GM12878 (cell line): ENCODE results near the gene C3orf20. TPM values are rescaled to one million over a fixed set of nuclear protein-coding genes. Genes with fewer than 3 reads are reported as not detected.

ENCODE experiments used
- ATAC-seq: fragments of 200-7000 bp; cut with Tn5 transposase; 3 replicates; pipeline ENCODE4 v1.9.1; 2020; ENCODE audit warnings: mild to moderate bottlenecking, moderate library complexity
- BruUV-seq: library from RNA; stranded (reverse); fragments of 400-500 nt; replicated peaks from 2 replicates; lab custom pipeline; 2021; lab: Mats Ljungman, UMichigan
- CTCF ChIA-PET: fragments of 300-600 bp; sonication (Branson Sonifier 250); formaldehyde crosslinking; extraction: SDS; loops from one replicate; lab custom pipeline; 2021; ENCODE audit warnings: inconsistent platforms; lab: Yijun Ruan, JAX
- POLR2A ChIA-PET: fragments of 350-600 bp; formaldehyde crosslinking; extraction: SDS; loops from one replicate; lab custom pipeline; 2021; ENCODE audit warnings: inconsistent platforms; lab: Charles Lee
- RAD21 ChIA-PET: fragments of 300-600 bp; sonication (Branson Sonifier 250); formaldehyde crosslinking; loops from one replicate; lab custom pipeline; 2023; ENCODE audit warnings: antibody characterized with exemption; ENCODE audit not compliant: unreplicated experiment; lab: Charles Lee
- SMC1A ChIA-PET: fragments of 300-600 bp; sonication (Branson Sonifier 250); formaldehyde crosslinking; loops from one replicate; lab custom pipeline; 2023; ENCODE audit not compliant: unreplicated experiment, uncharacterized antibody; lab: Charles Lee
- DNase-seq: peaks from one replicate; pipeline ENCODE4 v3.0.0-alpha.2; 2011; ENCODE audit warnings: low read depth, low spot score
- FAIRE-seq: peaks from 3 replicates; lab custom pipeline; 2011; peaks lifted over from hg19 to GRCh38; lab: Jason Lieb, UNC
- H2AFZ ChIP-seq: 2 replicates; pipeline ENCODE4 v1.6.0; 2011; ENCODE audit warnings: low read depth, low read length, control low read depth; ENCODE audit not compliant: control insufficient read depth
- H3K27ac ChIP-seq: 2 replicates; pipeline ENCODE4 v1.5.1; 2011; ENCODE audit warnings: control low read depth; ENCODE audit not compliant: control insufficient read depth, insufficient read depth
- H3K27me3 ChIP-seq, 2 experiments: replicated peaks in 1 of 2; 2 replicates each; pipeline versions ENCODE4 v1.6.0 to v1.6.1; 2011; ENCODE audit warnings: low read length in 1 of 2; ENCODE audit not compliant: control insufficient read depth in 2 of 2, insufficient read depth in 2 of 2
- H3K36me3 ChIP-seq, 2 experiments: 2 replicates each; pipeline ENCODE4 v1.5.1; 2011; ENCODE audit warnings: low read length in 1 of 2; ENCODE audit not compliant: control insufficient read depth in 2 of 2, insufficient read depth in 2 of 2
- H3K4me1 ChIP-seq: 2 replicates; pipeline ENCODE4 v1.6.1; 2011; ENCODE audit warnings: mild to moderate bottlenecking, low read length, moderate library complexity, mixed read lengths; ENCODE audit not compliant: control insufficient read depth, insufficient read depth
- H3K4me2 ChIP-seq: 2 replicates; pipeline ENCODE4 v1.6.0; 2011; ENCODE audit warnings: control low read depth; ENCODE audit not compliant: control insufficient read depth, insufficient read depth
- H3K4me3 ChIP-seq: fragments of 200-600 bp; sonication (generic); 2 replicates; pipeline ENCODE4 v1.5.1; 2016
- H3K79me2 ChIP-seq: 2 replicates; pipeline ENCODE4 v1.6.0; 2011; ENCODE audit warnings: low read length; ENCODE audit not compliant: control insufficient read depth, insufficient read depth
- H3K9ac ChIP-seq: 2 replicates; pipeline ENCODE4 v1.8.0; 2011; ENCODE audit warnings: low read length, control low read depth, mixed read lengths; ENCODE audit not compliant: control insufficient read depth, insufficient read depth
- H3K9me3 ChIP-seq: replicated peaks from 3 replicates; pipeline ENCODE4 v1.5.1; 2011; ENCODE audit warnings: mild to moderate bottlenecking, low read length; ENCODE audit not compliant: control insufficient read depth, insufficient read depth
- H4K20me1 ChIP-seq: 2 replicates; pipeline ENCODE4 v1.6.0; 2011; ENCODE audit not compliant: control insufficient read depth, insufficient read depth
- BHLHE40 ChIP-seq, 2 experiments: fragments of 450-650 bp in 1 of 2; IDR thresholded peaks; 2 replicates each; pipeline ENCODE4 v1.6.1; 2011 to 2017; ENCODE audit warnings: low read depth in 2 of 2, borderline replicate concordance in 1 of 2, improper control_type of control experiment in 1 of 2, low read length in 1 of 2, mild to moderate bottlenecking in 1 of 2
- CBX3 ChIP-seq: fragments of 200-600 bp; sonication (generic); IDR thresholded peaks from 2 replicates; pipeline ENCODE4 v1.6.1; 2016; ENCODE audit warnings: low read depth, borderline replicate concordance
- CBX5 ChIP-seq: sonication (generic); IDR thresholded peaks from 2 replicates; pipeline ENCODE4 v1.6.1; 2016; ENCODE audit warnings: low read depth, moderate library complexity, mild to moderate bottlenecking, inconsistent platforms
- CREB1 ChIP-seq: IDR thresholded peaks from 2 replicates; pipeline ENCODE4 v1.6.1; 2012; ENCODE audit warnings: low read depth, mild to moderate bottlenecking, inconsistent platforms
- EED ChIP-seq: sonication (generic); IDR thresholded peaks from 2 replicates; pipeline ENCODE4 v1.6.1; 2016; ENCODE audit warnings: antibody characterized with exemption, low read depth
- EZH2 ChIP-seq: IDR thresholded peaks from 2 replicates; pipeline ENCODE4 v1.6.1; 2012; ENCODE audit warnings: low read depth, mild to moderate bottlenecking, control low read depth, inconsistent platforms, low read length, borderline replicate concordance; ENCODE audit not compliant: control insufficient read depth
- FOXK2 ChIP-seq: fragments of 450-650 bp; IDR thresholded peaks from 2 replicates; pipeline ENCODE4 v1.6.1; 2017; ENCODE audit warnings: mild to moderate bottlenecking, moderate library complexity
- IRF4 ChIP-seq: IDR thresholded peaks from 2 replicates; pipeline ENCODE4 v1.6.1; 2011; ENCODE audit warnings: low read depth, low read length
- MEF2B ChIP-seq: fragments of 450-650 bp; IDR thresholded peaks from 2 replicates; pipeline ENCODE4 v1.6.1; 2018; ENCODE audit warnings: mild to moderate bottlenecking, moderate library complexity; ENCODE audit not compliant: partially characterized antibody, poor library complexity, severe bottlenecking
- POLR2A ChIP-seq: IDR thresholded peaks from 2 replicates; pipeline ENCODE4 v1.6.1; 2011; ENCODE audit warnings: low read depth, mild to moderate bottlenecking, low read length
- RAD21 ChIP-seq: IDR thresholded peaks from 2 replicates; pipeline ENCODE4 v1.6.1; 2011; ENCODE audit warnings: mild to moderate bottlenecking, low read depth, low read length, moderate library complexity; ENCODE audit not compliant: insufficient read depth
- RFX5 ChIP-seq: IDR thresholded peaks from 2 replicates; pipeline ENCODE4 v1.6.1; 2011; ENCODE audit warnings: low read depth, low read length, improper control_type of control experiment
- WRNIP1 ChIP-seq: IDR thresholded peaks from 2 replicates; pipeline ENCODE4 v1.6.1; 2011; ENCODE audit warnings: low read depth, low read length, improper control_type of control experiment, borderline replicate concordance
- ZZZ3 ChIP-seq: IDR thresholded peaks from 2 replicates; pipeline ENCODE4 v1.6.1; 2011; ENCODE audit warnings: low read depth; ENCODE audit not compliant: control insufficient read depth, insufficient read length
- WGBS: methylation state at CpG from one replicate; pipeline ENCODE4 v1.1.6; 2016; ENCODE audit warnings: low lambda C conversion rate; ENCODE audit not compliant: insufficient replicate concordance, insufficient coverage; ENCODE audit errors: missing lambda C conversion rate; 5-methylcytosine and 5-hydroxymethylcytosine counted together
- in situ Hi-C: fragments of 300-500 bp; cut with MboI; formaldehyde crosslinking; loops from 9 replicates; pipeline ENCODE4 v1.14.3; 2018; ENCODE audit warnings: mixed read lengths
- intact Hi-C: fragments of 100-400 bp; cut with micrococcal nuclease; formaldehyde crosslinking; loops from one replicate; pipeline ENCODE4 v1.14.2; 2022; ENCODE audit not compliant: unreplicated experiment
- polyA plus RNA-seq, 11 experiments: library from polyadenylated mRNA; depleted of rRNA in 4 of 11; unstranded in 6 of 11; stranded (reverse) in 5 of 11; fragments of >200 nt; fragmentation: Nextera tagmentation in 4 of 11; fragmentation: Illumina TruSeq in 1 of 11; extraction: Ambion mirVana in 4 of 11; extraction: Trizol in 1 of 11; gene quantifications; 1 replicate in 1 of 11; 2 replicates in 10 of 11; pipeline versions ENCODE4 v1.2.1 to v1.2.3, GENCODE V29; 2011 to 2016; ENCODE audit warnings: inconsistent platforms in 2 of 11, missing spikeins in 2 of 11, low read depth in 1 of 11
- total RNA-seq, 4 experiments: library from RNA; depleted of rRNA in 3 of 4; stranded (reverse); fragments of >200 nt in 3 of 4; fragmentation: Illumina TruSeq in 1 of 4; extraction: Trizol in 1 of 4; gene quantifications; 2 replicates each; pipeline versions ENCODE4 v1.2.1 to v1.2.3, GENCODE V29; 2013 to 2021

C3orf20 gene
- total and polyA plus RNA-seq, 10 of the 15 experiments (the other 5 are each of a cell fraction or from before 2014, with no cell fraction given), result 0.05 to 2.9 (median 1.0) TPM

- Histone ChIP-seq H3K36me3 (no peaks in the 10 kb centered on the region), H3K9ac (no peak overlapping the region), H3K27ac (no peak overlapping the region), H3K4me2 (no peak overlapping the region)
- ChIA-PET SMC1A (no interaction called here), POLR2A (no interaction called here), RAD21 (no interaction called here)
- ATAC-seq, result no peak
- no TSS peak for BruUV-seq
- FAIRE-seq, result no peak
- no peak for TF ChIP-seq EED
- TF ChIP-seq WRNIP1, result no peak
- TF ChIP-seq BHLHE40 (IDR thresholded peaks at IDR 0.05; ENCODE audit: borderline replicate concordance in 1 of 2, low read depth in 2 of 2, low read length in 1 of 2), result no peak
- TF ChIP-seq ZZZ3, result no peak
- TF ChIP-seq CBX5, result no peak
- TF ChIP-seq MEF2B, result no peak
- no peak for TF ChIP-seq EZH2
- no peak for TF ChIP-seq FOXK2
- no peak for TF ChIP-seq CREB1
- no peak for TF ChIP-seq RAD21
- no peak for TF ChIP-seq POLR2A
- TF ChIP-seq IRF4, result no peak
- no peak for TF ChIP-seq RFX5
- no peak for TF ChIP-seq CBX3
- TF ChIP-seq, all 136 proteins: peak for 0
- Histone ChIP-seq H3K79me2 (no peaks in the 10 kb centered on the region), H3K27me3 (no peaks in the 10 kb centered on the region), H3K9me3 (no peaks in the 10 kb centered on the region), H4K20me1 (no peaks in the 10 kb centered on the region; the same call in 1 of the 2 replicates), H3K4me3 (no peak overlapping the region), H3K4me1 (no peaks in the 10 kb centered on the region), H2AFZ (no peak overlapping the region)
- in situ Hi-C loops (no loop called here), intact Hi-C loops (no loop called here)
- CTCF ChIA-PET, result interaction anchor here (1.3 kb wide), 1 partner anchor 10 kb away, joined by 5 read pairs; no protein-coding TSS in a partner anchor
- no peak for DNase-seq
- WGBS, result 48% methylated on average over 7 of the region's 7 CpGs
These were observed 95.7 kb downstream of the C3orf20 start for GRCh38 chr3:14770591-14770990.
